Left lung (tissue), 10 donors: ENCODE results near the gene HEATR5B. TPM values are rescaled to one million over a fixed set of nuclear protein-coding genes. Genes with fewer than 3 reads are reported as not detected.

Source experiments
- ATAC-seq: fragments of 200-7000 bp; cut with Tn5 transposase; one replicate; pipeline ENCODE4 v1.9.1; 2020; ENCODE audit warnings: moderate library complexity
- DNase-seq, 4 donors: peaks; one replicate each; pipeline ENCODE4 v3.0.0-alpha.2; 2013 to 2020
- H3K27ac ChIP-seq, 2 donors: fragments of 200-600 bp; sonication (generic) in 1 of 2; one replicate each; pipeline versions ENCODE4 v1.5.0 to v1.8.0; 2020 to 2021
- H3K27me3 ChIP-seq, 2 donors: fragments of 200-600 bp; sonication (generic) in 1 of 2; one replicate each; pipeline versions ENCODE4 v1.5.0 to v1.8.0; 2020 to 2021
- H3K36me3 ChIP-seq, 2 donors: fragments of 200-600 bp; sonication (generic) in 1 of 2; one replicate each; pipeline versions ENCODE4 v1.5.0 to v1.8.0; 2020 to 2021
- H3K4me1 ChIP-seq, 2 donors: fragments of 200-600 bp; one replicate each; pipeline ENCODE4 v1.8.0; 2021
- H3K4me3 ChIP-seq, 2 donors: fragments of 200-600 bp; sonication (generic) in 1 of 2; one replicate each; pipeline versions ENCODE4 v1.5.0 to v1.8.0; 2020 to 2021; ENCODE audit warnings: mild to moderate bottlenecking in 1 of 2
- H3K9me3 ChIP-seq, 2 donors: fragments of 200-600 bp; sonication (generic) in 1 of 2; one replicate each; pipeline versions ENCODE4 v1.5.0 to v1.8.0; 2020 to 2021
- CTCF ChIP-seq, 2 donors: fragments of 200-600 bp; sonication (generic) in 1 of 2; IDR thresholded peaks; one replicate each; pipeline versions ENCODE4 v1.5.0 to v1.8.0; 2021; ENCODE audit warnings: antibody characterized with exemption in 2 of 2
- intact Hi-C, 2 donors: fragments of 100-400 bp; cut with DNase I; formaldehyde crosslinking; loops; one replicate each; pipeline versions ENCODE4 v1.11.2 to v1.14.2; 2022
- polyA plus RNA-seq, 6 donors: library from polyadenylated mRNA; unstranded; fragments of 120-200 nt; gene quantifications; one replicate each; pipeline ENCODE4 v1.2.1, GENCODE V29; 2013; ENCODE audit not compliant: insufficient read length in 6 of 6
- total RNA-seq, 2 donors: library from RNA; stranded (reverse); fragmentation: NEBNext Ultra II Directional; extraction: Animal tissue kit (Norgen Biotek cat#: 25700); gene quantifications; one replicate each; pipeline ENCODE4 v1.2.1, GENCODE V29; 2021
- donor health status: DM: no; HTN: yes; CAD: no.
- donor health status: DM: no; HTN: no; CAD: no.

The HEATR5B gene
- total and polyA plus RNA-seq, 8 donors: 21.8 to 33.7 (median 26.1) TPM

- Histone ChIP-seq H3K27me3 (no peaks in the 10 kb centered on the region), H3K4me3 (no peak overlapping the region), H3K4me1 (no peaks in the 10 kb centered on the region), H3K36me3 (peaks cover 0 to 78% of the 10 kb centered on the region in 2 donors), H3K27ac (no peak overlapping the region), H3K9me3 (no peaks in the 10 kb centered on the region)
- ATAC-seq (no peak), DNase-seq (no peak)
- intact Hi-C loops: no loop called here
- no peak for TF ChIP-seq CTCF (IDR thresholded peaks at IDR 0.05)
Observed at GRCh38 chr2:37029758-37030157, 54.4 kb downstream of the HEATR5B start.

- no peak for DNase-seq
Observed at GRCh38 chr2:37026050-37026449, 58.1 kb downstream of the HEATR5B start.

GRCh38 chr2:37020887-37021796, 63.0 kb downstream of the HEATR5B start:
- TF ChIP-seq CTCF (IDR thresholded peaks at IDR 0.05): no peak
- Histone ChIP-seq H3K9me3 (no peaks in the 10 kb centered on the region), H3K4me1 (peaks cover 0 to 5% of the 10 kb centered on the region in 2 donors), H3K27me3 (no peaks in the 10 kb centered on the region), H3K4me3 (no peak overlapping the region), H3K27ac (peak overlapping the region; percentile 20 to 46), H3K36me3 (peaks cover 0 to 89% of the 10 kb centered on the region in 2 donors)
- intact Hi-C loops: no loop called here
- DNase-seq (no peak), ATAC-seq (no peak)

More at GRCh38 chr2:37026050-37026449, 58.1 kb downstream of the HEATR5B start:
- Histone ChIP-seq H3K9me3 (no peaks in the 10 kb centered on the region), H3K4me1 (peaks cover 0 to 3% of the 10 kb centered on the region in 2 donors), H3K27me3 (no peaks in the 10 kb centered on the region), H3K27ac (no peak overlapping the region), H3K4me3 (no peak overlapping the region), H3K36me3 (peaks cover 0 to 92% of the 10 kb centered on the region in 2 donors)
- no peak for ATAC-seq
- TF ChIP-seq CTCF (IDR thresholded peaks at IDR 0.05): no peak
- intact Hi-C loops: no loop called here

GRCh38 chr2:37020212-37020886, 63.8 kb downstream of the HEATR5B start:
- ATAC-seq (peak; percentile 92), DNase-seq (peak in 3 of 4 donors; percentile 61 to 83 (median 77))
- TF ChIP-seq CTCF (IDR thresholded peaks at IDR 0.05): no peak

GRCh38 chr2:37013315-37013641, 70.9 kb downstream of the HEATR5B start:
- H3K9me3 ChIP-seq: no peaks in the 10 kb centered on the region
- H3K36me3 ChIP-seq: peaks cover 0 to 84% of the 10 kb centered on the region in 2 donors
- TF ChIP-seq CTCF (IDR thresholded peaks at IDR 0.05): no peak
- H3K4me1 ChIP-seq: peaks cover 0 to 8% of the 10 kb centered on the region in 2 donors
- H3K27me3 ChIP-seq: no peaks in the 10 kb centered on the region
- DNase-seq (no peak), ATAC-seq (no peak)
- intact Hi-C loops: no loop called here
- no peak overlapping the region for H3K4me3 ChIP-seq
- peak overlapping the region in 1 of 2 donors; percentile 42 for H3K27ac ChIP-seq

More at GRCh38 chr2:37020212-37020886, 63.8 kb downstream of the HEATR5B start:
- Histone ChIP-seq H3K9me3 (no peaks in the 10 kb centered on the region), H3K27me3 (no peaks in the 10 kb centered on the region), H3K27ac (peak overlapping the region in 1 of 2 donors; percentile 61), H3K4me3 (no peak overlapping the region), H3K36me3 (peaks cover 0 to 85% of the 10 kb centered on the region in 2 donors), H3K4me1 (peaks cover 0 to 5% of the 10 kb centered on the region in 2 donors)
- intact Hi-C loops: no loop called here
